ENCODE measurements around the gene CHD9. TPM values are rescaled to one million over a fixed set of nuclear protein-coding genes. Genes with fewer than 3 reads are reported as not detected.

Gene CHD9
- total RNA-seq, 1 donor from 2014 or later: 81.4 TPM

DNA sequence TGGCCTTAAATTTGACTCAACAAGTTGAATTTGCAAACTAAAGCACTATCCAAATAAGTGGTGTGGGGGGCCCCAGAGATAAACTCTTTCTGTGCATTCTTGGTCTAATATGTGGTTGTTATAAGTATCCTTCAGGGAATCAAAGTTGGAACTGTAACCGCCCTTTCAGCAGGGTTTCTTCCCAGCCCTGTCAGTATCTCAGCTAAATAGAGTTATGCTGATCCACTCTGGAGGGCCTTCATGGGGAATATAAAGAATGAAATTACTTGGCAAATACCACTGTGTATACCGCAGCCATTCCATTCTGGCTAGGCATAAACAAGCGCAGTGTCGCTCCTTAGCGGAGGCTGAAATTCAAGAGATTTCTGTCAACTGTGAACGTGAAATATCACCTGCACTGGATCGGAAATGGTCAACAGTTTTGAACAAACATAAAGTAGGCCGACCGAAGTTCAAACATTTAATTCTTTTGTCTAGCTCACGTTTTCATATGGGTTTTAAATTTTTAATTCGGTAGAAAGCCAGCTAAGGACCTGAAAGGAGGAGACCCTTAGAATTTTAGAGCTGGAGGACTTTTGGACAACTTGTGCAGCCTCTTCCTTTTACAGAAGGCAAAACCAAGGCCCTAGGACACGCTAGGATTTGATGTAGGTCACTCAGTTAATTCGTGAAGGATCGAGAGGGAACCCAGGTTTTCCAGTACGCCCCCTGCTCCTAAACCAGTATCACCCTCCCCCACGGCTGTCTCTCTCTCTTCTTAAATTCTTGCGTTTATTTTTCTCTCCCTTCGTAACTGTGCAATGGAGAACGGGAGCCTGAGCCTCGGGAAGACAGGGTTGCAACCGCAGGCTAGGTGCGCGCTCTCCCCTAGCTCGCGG lies 74.7 kb downstream of the CHD9 start:
- Histone ChIP-seq H3K27ac (peak overlapping the region; percentile 96), H3K27me3 (no peaks in the 10 kb centered on the region), H3K4me1 (peaks cover 15% of the 10 kb centered on the region), H3K4me3 (peak overlapping the region; percentile 81), H3K9me3 (no peaks in the 10 kb centered on the region), H3K36me3 (no peaks in the 10 kb centered on the region)
- intact Hi-C loops (cut with DNase I): no loop called here
- TF ChIP-seq, protein P1, sequence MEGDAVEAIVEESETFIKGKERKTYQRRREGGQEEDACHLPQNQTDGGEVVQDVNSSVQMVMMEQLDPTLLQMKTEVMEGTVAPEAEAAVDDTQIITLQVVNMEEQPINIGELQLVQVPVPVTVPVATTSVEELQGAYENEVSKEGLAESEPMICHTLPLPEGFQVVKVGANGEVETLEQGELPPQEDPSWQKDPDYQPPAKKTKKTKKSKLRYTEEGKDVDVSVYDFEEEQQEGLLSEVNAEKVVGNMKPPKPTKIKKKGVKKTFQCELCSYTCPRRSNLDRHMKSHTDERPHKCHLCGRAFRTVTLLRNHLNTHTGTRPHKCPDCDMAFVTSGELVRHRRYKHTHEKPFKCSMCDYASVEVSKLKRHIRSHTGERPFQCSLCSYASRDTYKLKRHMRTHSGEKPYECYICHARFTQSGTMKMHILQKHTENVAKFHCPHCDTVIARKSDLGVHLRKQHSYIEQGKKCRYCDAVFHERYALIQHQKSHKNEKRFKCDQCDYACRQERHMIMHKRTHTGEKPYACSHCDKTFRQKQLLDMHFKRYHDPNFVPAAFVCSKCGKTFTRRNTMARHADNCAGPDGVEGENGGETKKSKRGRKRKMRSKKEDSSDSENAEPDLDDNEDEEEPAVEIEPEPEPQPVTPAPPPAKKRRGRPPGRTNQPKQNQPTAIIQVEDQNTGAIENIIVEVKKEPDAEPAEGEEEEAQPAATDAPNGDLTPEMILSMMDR (IDR thresholded peaks at IDR 0.05): no peak
- no peak for ATAC-seq
- no peak for DNase-seq

DNA sequence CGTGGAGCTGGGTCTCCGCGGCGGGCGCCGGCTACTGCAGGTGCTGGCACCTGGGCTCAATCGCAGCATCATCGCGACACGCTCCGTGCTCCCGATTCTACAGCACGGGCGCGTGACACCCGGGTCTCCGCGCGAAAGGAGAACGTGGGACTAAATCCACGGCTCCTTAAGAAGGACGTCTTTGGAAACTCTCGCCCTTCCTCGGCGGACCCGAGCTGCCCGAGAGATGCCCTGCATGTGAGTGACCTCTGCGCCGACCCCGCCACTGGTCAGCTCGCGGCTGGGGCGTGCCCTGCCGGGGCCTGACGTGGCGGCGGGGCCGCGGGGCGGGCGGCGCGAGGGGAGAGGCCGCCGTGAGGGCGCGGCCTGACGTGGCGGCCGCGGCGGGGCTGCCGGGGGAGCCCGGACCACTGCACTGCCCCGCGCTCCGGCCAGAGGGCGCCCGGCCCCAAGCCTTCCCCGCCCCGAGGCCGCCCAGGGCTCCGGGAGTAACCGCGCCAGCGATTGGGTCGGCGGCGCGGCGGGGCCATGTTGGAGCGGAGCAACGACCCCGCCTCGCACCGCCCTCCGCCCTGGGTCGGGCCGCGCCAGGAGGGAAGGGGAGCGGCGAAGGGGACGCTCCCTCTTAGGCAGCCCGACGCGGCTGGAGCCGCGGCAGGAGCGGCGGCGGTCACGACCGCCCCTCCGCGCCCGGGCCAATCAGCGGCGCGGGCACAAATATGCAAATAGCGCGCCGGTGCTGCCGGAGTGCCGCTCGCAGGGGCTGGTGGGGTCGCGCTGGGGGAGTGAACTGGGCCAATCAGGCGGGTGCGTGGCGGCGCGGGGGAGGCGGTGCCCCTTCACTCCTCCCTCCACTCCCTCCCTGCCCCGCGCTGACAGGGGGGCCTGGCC lies 75.6 kb downstream of the CHD9 start:
- TF ChIP-seq, protein P1 (IDR thresholded peaks at IDR 0.05): peak; percentile 57
- DNase-seq (peak; percentile 99), ATAC-seq (peak; percentile 93)
- peak overlapping the region; percentile 96 for H3K27ac ChIP-seq
- H3K36me3 ChIP-seq: no peaks in the 10 kb centered on the region
- H3K4me3 ChIP-seq: peak overlapping the region; percentile 81
- intact Hi-C loops (cut with DNase I): no loop called here
- no peaks in the 10 kb centered on the region for H3K27me3 ChIP-seq
- peaks cover 15% of the 10 kb centered on the region for H3K4me1 ChIP-seq
- H3K9me3 ChIP-seq: no peaks in the 10 kb centered on the region

DNA sequence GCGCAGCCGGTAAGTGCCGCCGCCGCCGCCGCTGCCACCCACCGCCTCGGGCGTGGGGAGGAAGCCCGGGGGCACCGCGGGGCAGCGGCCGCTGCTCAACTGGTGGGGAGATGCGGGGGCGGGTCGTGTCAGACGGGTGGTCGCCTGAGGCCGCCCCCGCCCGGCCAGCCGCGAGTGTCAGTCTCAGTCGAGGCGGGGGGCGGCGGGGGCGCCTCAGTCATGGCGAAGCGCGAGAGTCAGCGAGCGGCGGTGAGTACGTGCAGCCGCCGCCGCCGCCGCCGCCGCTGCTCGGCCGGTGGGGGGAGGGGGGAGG lies 76.2 kb downstream of the CHD9 start:
- H3K4me3 ChIP-seq: peak overlapping the region; percentile 81
- intact Hi-C loops (cut with DNase I): no loop called here
- H3K9me3 ChIP-seq: no peaks in the 10 kb centered on the region
- H3K36me3 ChIP-seq: no peaks in the 10 kb centered on the region
- peaks cover 15% of the 10 kb centered on the region for H3K4me1 ChIP-seq
- no peak for ATAC-seq
- H3K27me3 ChIP-seq: no peaks in the 10 kb centered on the region
- DNase-seq: no peak
- TF ChIP-seq, protein P1 (IDR thresholded peaks at IDR 0.05): no peak
- peak overlapping the region; percentile 96 for H3K27ac ChIP-seq

DNA sequence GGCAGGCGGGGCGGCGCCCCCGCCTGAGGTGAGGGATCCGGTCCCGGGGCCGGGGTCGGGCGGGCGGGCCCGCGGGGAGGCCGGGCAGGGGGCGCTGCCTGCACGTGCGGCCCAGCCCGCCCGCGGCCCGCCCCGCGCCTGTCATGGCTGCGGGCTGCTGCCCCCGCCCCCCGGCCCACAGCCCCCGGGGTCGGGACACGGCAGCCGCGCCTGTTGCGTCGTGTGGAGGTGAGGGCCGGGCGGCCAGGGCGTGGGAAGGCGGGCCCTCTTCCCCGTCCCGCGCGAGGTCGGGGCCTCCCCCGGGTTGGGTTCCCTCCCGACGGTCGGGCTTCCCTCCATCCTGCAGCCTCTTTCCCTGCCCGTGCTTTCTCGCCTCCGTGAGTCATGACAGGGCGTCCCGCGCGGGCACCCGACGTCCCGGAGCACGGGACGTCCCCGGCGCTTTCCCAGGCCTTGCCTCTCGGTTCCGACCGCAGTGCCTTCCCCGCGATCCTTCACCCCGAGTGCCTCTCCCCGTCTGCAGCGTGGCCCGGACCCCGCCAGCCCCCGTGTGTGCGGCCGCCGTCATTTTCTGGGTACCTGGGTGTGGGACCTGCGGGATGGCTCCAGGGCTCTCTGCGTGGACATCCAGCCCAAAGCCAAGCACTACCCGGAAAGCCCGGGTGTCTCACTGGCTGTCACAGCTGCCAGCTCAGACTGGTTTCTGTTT lies 76.7 kb downstream of the CHD9 start:
- ATAC-seq (peak; percentile 27), DNase-seq (peak; percentile 88)
- TF ChIP-seq, protein P1 (IDR thresholded peaks at IDR 0.05): no peak
- intact Hi-C loops (cut with DNase I): no loop called here
- Histone ChIP-seq H3K4me1 (peaks cover 15% of the 10 kb centered on the region), H3K36me3 (no peaks in the 10 kb centered on the region), H3K27ac (peak overlapping the region; percentile 96), H3K4me3 (peak overlapping the region; percentile 81), H3K27me3 (no peaks in the 10 kb centered on the region), H3K9me3 (no peaks in the 10 kb centered on the region)

DNA sequence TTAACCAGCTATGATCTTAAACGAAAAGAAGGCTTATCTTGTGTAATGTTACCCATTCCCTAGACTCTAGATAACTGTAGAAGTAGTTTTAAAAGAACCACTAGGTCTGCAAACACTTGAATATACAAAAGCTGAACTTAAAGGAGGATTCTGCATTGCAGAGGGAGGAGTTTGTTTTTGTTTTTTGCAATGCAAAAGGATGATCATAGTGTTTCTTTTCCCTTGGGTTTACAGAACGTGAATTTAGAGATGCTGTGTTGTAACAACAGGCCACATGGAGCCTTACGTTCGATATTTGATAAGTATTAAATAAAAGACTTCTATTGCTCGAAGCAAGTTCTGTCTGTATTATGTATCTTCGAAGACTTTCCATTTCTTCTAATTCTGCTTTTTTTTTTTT lies 77.6 kb downstream of the CHD9 start:
- intact Hi-C loops (cut with DNase I): no loop called here

More for the DNA sequence above, 77.6 kb downstream of the CHD9 start:
- no peak for DNase-seq
- H3K4me3 ChIP-seq: peak overlapping the region; percentile 81
- no peak for ATAC-seq
- no peaks in the 10 kb centered on the region for H3K27me3 ChIP-seq
- H3K36me3 ChIP-seq: no peaks in the 10 kb centered on the region
- TF ChIP-seq, protein P1 (IDR thresholded peaks at IDR 0.05): no peak
- H3K4me1 ChIP-seq: peaks cover 15% of the 10 kb centered on the region
- peak overlapping the region; percentile 96 for H3K27ac ChIP-seq
- H3K9me3 ChIP-seq: no peaks in the 10 kb centered on the region

Measured in upper lobe of right lung (tissue), 1 donor.